Brain microvascular endothelial cell (primary cell): ENCODE results near the gene KRAS.

Experiments used
- DNase-seq: peaks from one replicate; pipeline ENCODE4 v3.0.0-alpha.2; 2020
- H3K27ac ChIP-seq: fragments of 250-450 bp; sonication (Bioruptor Pico); 2 replicates; pipeline ENCODE4 v1.5.1; 2020; ENCODE audit warnings: mild to moderate bottlenecking, moderate library complexity
- H3K27me3 ChIP-seq: fragments of 250-450 bp; sonication (Bioruptor Pico); replicated peaks from 2 replicates; pipeline ENCODE4 v1.5.1; 2020; ENCODE audit warnings: mild to moderate bottlenecking
- H3K36me3 ChIP-seq: fragments of 250-450 bp; sonication (Bioruptor Pico); replicated peaks from 2 replicates; pipeline ENCODE4 v1.5.1; 2020; ENCODE audit warnings: mild to moderate bottlenecking
- H3K4me3 ChIP-seq: 2 replicates; pipeline ENCODE4 v1.5.1; 2011; ENCODE audit warnings: low read depth, mild to moderate bottlenecking, control low read depth, low read length, moderate library complexity
- CTCF ChIP-seq: IDR thresholded peaks from 2 replicates; pipeline ENCODE4 v1.5.1; 2011; ENCODE audit warnings: low read depth, mild to moderate bottlenecking, moderate library complexity, low read length, control low read depth, inconsistent platforms; ENCODE audit errors: missing control alignments
- in situ Hi-C: cut with HindIII; loops from 2 replicates; pipeline ENCODE4 v1.10.0; 2017; ENCODE audit warnings: low sequenced_read_pairs, low pct_ligation_motif_present

The KRAS gene

DNA sequence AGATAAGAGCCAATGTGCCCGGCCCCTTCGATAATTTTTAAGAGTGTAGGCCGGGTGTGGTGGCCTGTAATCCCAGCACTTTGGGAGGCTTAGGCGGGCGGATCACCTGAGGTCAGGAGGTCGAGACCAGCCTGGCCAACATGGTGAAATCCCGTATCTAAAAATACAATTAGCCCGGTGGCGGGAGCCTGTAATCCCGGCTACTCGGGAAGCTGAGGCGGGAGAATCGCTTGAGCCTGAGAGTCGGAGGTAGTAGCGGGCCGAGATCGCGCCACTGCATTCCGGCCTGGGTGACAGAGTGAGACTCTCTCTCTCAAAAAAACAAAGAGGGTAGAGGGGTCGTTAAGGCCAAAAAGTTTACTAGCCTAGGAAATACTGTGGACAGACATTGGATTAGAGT, 2.6 kb downstream of the KRAS start:
- no peak overlapping the region for H3K4me3 ChIP-seq

DNA sequence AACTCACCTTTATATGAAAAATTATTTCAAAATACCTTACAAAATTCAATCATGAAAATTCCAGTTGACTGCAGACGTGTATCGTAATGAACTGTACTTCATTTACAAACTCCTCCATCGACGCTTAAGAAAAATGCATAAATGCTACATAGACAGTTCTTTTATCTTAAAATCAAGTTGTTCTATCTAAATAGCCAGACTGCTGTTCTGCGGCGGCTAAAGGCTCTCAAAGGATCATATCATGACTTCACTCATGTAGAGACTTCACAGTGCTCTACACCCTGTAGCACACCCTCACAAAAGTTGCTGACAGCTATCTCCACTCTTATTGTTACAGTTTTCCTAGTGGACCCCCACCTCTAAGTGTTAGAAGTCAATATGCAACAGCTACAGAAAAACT, 5.2 kb downstream of the KRAS start:
- no peaks in the 10 kb centered on the region for H3K27me3 ChIP-seq
- no peaks in the 10 kb centered on the region for H3K36me3 ChIP-seq
- no peak for DNase-seq
- no peak overlapping the region for H3K27ac ChIP-seq
- no peak overlapping the region for H3K4me3 ChIP-seq
- in situ Hi-C loops, result no loop called here
- no peak for TF ChIP-seq CTCF

More for the DNA sequence above, 2.6 kb downstream of the KRAS start:
- DNase-seq, result no peak
- no peak for TF ChIP-seq CTCF
- in situ Hi-C loops, result no loop called here
- Histone ChIP-seq H3K27me3 (no peaks in the 10 kb centered on the region), H3K27ac (no peak overlapping the region), H3K36me3 (no peaks in the 10 kb centered on the region)

- no peak overlapping the region for H3K4me3 ChIP-seq
- H3K27ac ChIP-seq, result no peak overlapping the region
- in situ Hi-C loops, result no loop called here
- no peak for TF ChIP-seq CTCF
- no peaks in the 10 kb centered on the region for H3K27me3 ChIP-seq
- DNase-seq, result no peak
- H3K36me3 ChIP-seq, result no peaks in the 10 kb centered on the region
Measured at GRCh38 chr12:25243680-25243990, 7.1 kb downstream of the KRAS start.

- no peak for DNase-seq
- no peak overlapping the region for H3K27ac ChIP-seq
- H3K27me3 ChIP-seq, result no peaks in the 10 kb centered on the region
- TF ChIP-seq CTCF, result no peak
- no peaks in the 10 kb centered on the region for H3K36me3 ChIP-seq
- H3K4me3 ChIP-seq, result no peak overlapping the region
- in situ Hi-C loops, result no loop called here
Measured at GRCh38 chr12:25242981-25243679, 7.6 kb downstream of the KRAS start.

DNA sequence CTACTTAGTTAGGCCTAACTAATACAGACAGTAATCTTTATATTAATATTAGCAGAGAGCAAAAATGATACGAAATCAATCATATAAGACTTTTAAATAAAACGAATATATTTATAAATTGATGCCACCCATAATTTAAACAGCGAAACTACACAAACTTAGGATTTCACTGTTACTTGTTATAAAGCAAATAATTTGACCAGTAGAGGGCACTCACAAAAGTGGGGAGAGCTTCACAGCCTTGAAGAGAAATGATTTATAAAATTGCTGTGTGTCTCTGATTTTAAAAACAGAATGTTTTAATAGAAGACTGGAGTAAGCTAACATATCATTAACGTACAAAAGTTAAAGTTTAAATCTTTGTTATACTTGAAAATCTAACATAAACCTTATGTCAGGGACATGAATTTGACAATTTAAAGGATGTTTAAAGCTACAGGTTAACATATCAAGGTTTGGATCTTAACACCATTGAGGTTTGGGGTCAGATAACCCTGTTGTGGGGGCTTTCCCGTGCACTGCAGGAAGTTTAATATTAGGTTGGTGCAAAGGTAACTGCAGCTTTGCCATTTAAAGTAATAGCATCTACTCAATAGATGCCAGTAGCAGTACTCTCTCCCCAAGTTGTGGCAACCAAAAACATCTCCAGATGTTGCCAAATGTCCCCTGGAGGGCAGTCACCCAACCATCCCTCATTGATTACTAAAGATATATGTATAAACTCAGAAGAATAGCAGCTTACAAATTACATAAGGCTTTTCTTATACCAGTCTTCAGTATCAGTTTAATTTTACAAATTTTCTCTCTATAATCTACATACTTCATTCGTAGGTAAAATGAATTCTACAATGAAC, 9.3 kb downstream of the KRAS start:
- peak; percentile 31 for DNase-seq
- in situ Hi-C loops, result no loop called here
- peak; percentile 59 for TF ChIP-seq CTCF
- Histone ChIP-seq H3K27me3 (no peaks in the 10 kb centered on the region), H3K4me3 (no peak overlapping the region), H3K36me3 (peaks cover 2% of the 10 kb centered on the region), H3K27ac (no peak overlapping the region)
